OCI-LY7 (cell line): Measurements from ENCODE around the gene STK10. TPM values are rescaled to one million over a fixed set of nuclear protein-coding genes. Genes with fewer than 3 reads are reported as not detected.

Experiments
- BruUV-seq: library from RNA; stranded (reverse); fragments of 400-500 nt; replicated peaks from 2 replicates; lab custom pipeline; 2021; lab: Mats Ljungman, UMichigan
- CTCF ChIA-PET: fragments of 300-600 bp; sonication (Branson Sonifier 250); formaldehyde crosslinking; loops from one replicate; lab custom pipeline; 2022; ENCODE audit warnings: antibody characterized with exemption; ENCODE audit not compliant: unreplicated experiment; lab: Charles Lee
- POLR2A ChIA-PET: fragments of 300-600 bp; sonication (Branson Sonifier 250); formaldehyde crosslinking; loops from one replicate; lab custom pipeline; 2022; ENCODE audit warnings: antibody characterized with exemption; lab: Charles Lee
- DNase-seq: peaks from one replicate; pipeline ENCODE4 v3.0.0-alpha.2; 2015; ENCODE audit warnings: low spot score
- H2AFZ ChIP-seq: fragments of 200-600 bp; sonication (generic), shearing (Covaris generic); 2 replicates; pipeline ENCODE4 v1.6.1; 2014; ENCODE audit warnings: mild to moderate bottlenecking, antibody characterized with exemption, low read length, moderate library complexity
- H3K27ac ChIP-seq: fragments of 200-600 bp; sonication (generic); 2 replicates; pipeline ENCODE4 v1.5.1; 2014; ENCODE audit warnings: mixed run types, low read depth, mild to moderate bottlenecking, moderate library complexity, low read length, inconsistent platforms; ENCODE audit not compliant: poor library complexity, severe bottlenecking
- H3K36me3 ChIP-seq: fragments of 200-600 bp; sonication (generic); 2 replicates; pipeline ENCODE4 v1.6.1; 2014; ENCODE audit warnings: mild to moderate bottlenecking, antibody characterized with exemption, low read length, moderate library complexity, mixed read lengths; ENCODE audit not compliant: insufficient read depth
- H3K4me1 ChIP-seq: fragments of 200-600 bp; sonication (generic); 2 replicates; pipeline ENCODE4 v1.5.1; 2014; ENCODE audit warnings: mild to moderate bottlenecking, low read length; ENCODE audit not compliant: insufficient read depth, poor library complexity, severe bottlenecking
- H3K4me2 ChIP-seq: fragments of 200-600 bp; sonication (generic); 2 replicates; pipeline ENCODE4 v1.6.1; 2014; ENCODE audit warnings: mild to moderate bottlenecking, low read length
- H3K4me3 ChIP-seq: fragments of 200-600 bp; sonication (generic); 2 replicates; pipeline ENCODE4 v1.5.1; 2014; ENCODE audit warnings: mild to moderate bottlenecking, low read depth, low read length; ENCODE audit not compliant: poor library complexity, severe bottlenecking
- H3K79me2 ChIP-seq: fragments of 200-600 bp; sonication (generic); 2 replicates; pipeline ENCODE4 v1.6.1; 2016; ENCODE audit warnings: low read depth, mild to moderate bottlenecking, low read length, moderate library complexity, mixed read lengths; ENCODE audit not compliant: insufficient read depth
- H3K9me2 ChIP-seq: fragments of 200-600 bp; sonication (generic); 2 replicates; pipeline ENCODE4 v1.6.1; 2016; ENCODE audit warnings: mild to moderate bottlenecking, low read length, mixed read lengths; ENCODE audit not compliant: insufficient read depth
- H3K9me3 ChIP-seq: fragments of 200-600 bp; sonication (generic); 2 replicates; pipeline ENCODE4 v1.6.1; 2014; ENCODE audit warnings: mild to moderate bottlenecking, mixed run types, low read length, mixed read lengths
- H4K20me1 ChIP-seq: fragments of 200-600 bp; sonication (generic); 2 replicates; pipeline ENCODE4 v1.6.1; 2014; ENCODE audit warnings: mild to moderate bottlenecking, antibody characterized with exemption, low read length, moderate library complexity, mixed read lengths; ENCODE audit not compliant: insufficient read depth
- CTCF ChIP-seq: fragments of 200-600 bp; sonication (generic); conservative IDR thresholded peaks from 2 replicates; pipeline ENCODE4 v1.5.1; 2014; ENCODE audit warnings: mild to moderate bottlenecking, antibody characterized with exemption, low read length, moderate library complexity, mixed read lengths
- EZH2phosphoT487 ChIP-seq: fragments of 200-600 bp; sonication (generic); IDR thresholded peaks from 2 replicates; pipeline ENCODE4 v1.6.1; 2018; ENCODE audit warnings: low read depth, borderline replicate concordance, mild to moderate bottlenecking, mixed run types, antibody characterized with exemption, low read length, moderate library complexity, mixed read lengths
- intact Hi-C: fragments of 100-400 bp; cut with micrococcal nuclease; formaldehyde crosslinking; loops from one replicate; pipeline ENCODE4 v1.10.0; 2022; ENCODE audit not compliant: unreplicated experiment
- total RNA-seq, 2 experiments: library from RNA; depleted of rRNA in 1 of 2; stranded (reverse); fragments of >200 nt in 1 of 2; shearing (Covaris generic) in 1 of 2; gene quantifications; 2 replicates each; pipeline ENCODE4 v1.2.3, GENCODE V29; 2014 to 2022

STK10 gene
- total RNA-seq, 2 experiments from 2014 or later = 53.7 to 89.7 TPM

- no peaks in the 10 kb centered on the region for H3K9me2 ChIP-seq
- no peaks in the 10 kb centered on the region for H4K20me1 ChIP-seq
- no peaks in the 10 kb centered on the region for H3K79me2 ChIP-seq
- CTCF ChIA-PET = no interaction called here
- no peak overlapping the region for H3K27ac ChIP-seq
- H3K4me2 ChIP-seq = no peak overlapping the region
- POLR2A ChIA-PET = interaction anchor here (0.5 kb wide), 1 partner anchor 15 kb away, joined by 3 read pairs; no protein-coding TSS in a partner anchor
- no TSS peak for BruUV-seq
- no peak overlapping the region for H3K4me3 ChIP-seq
- H3K4me1 ChIP-seq = no peaks in the 10 kb centered on the region
- no peak for TF ChIP-seq EZH2phosphoT487
- intact Hi-C loops = no loop called here
- no peaks in the 10 kb centered on the region for H3K9me3 ChIP-seq
- H3K36me3 ChIP-seq = peaks cover 56% of the 10 kb centered on the region
- no peak overlapping the region for H2AFZ ChIP-seq
- no peak for DNase-seq
These were observed 135.4 kb downstream of the STK10 start for GRCh38 chr5:172052450-172053236.

GRCh38 chr5:172051643-172052339 is 136.2 kb downstream of the STK10 start:
- ChIA-PET CTCF (no interaction called here), POLR2A (no interaction called here)
- intact Hi-C loops = no loop called here
- Histone ChIP-seq H4K20me1 (no peaks in the 10 kb centered on the region), H3K9me3 (no peaks in the 10 kb centered on the region), H3K4me1 (no peaks in the 10 kb centered on the region), H3K9me2 (no peaks in the 10 kb centered on the region), H3K79me2 (no peaks in the 10 kb centered on the region), H3K4me2 (no peak overlapping the region), H3K4me3 (no peak overlapping the region), H2AFZ (no peak overlapping the region), H3K27ac (no peak overlapping the region), H3K36me3 (peaks cover 48% of the 10 kb centered on the region)
- no peak for DNase-seq
- no TSS peak for BruUV-seq
- TF ChIP-seq CTCF = no peak
- TF ChIP-seq EZH2phosphoT487 = no peak

GRCh38 chr5:172050080-172050479 is 137.9 kb downstream of the STK10 start:
- CTCF ChIA-PET = no interaction called here
- H3K79me2 ChIP-seq = no peaks in the 10 kb centered on the region

More at GRCh38 chr5:172050080-172050479, 137.9 kb downstream of the STK10 start:
- H4K20me1 ChIP-seq = no peaks in the 10 kb centered on the region
- POLR2A ChIA-PET = no interaction called here
- peaks cover 46% of the 10 kb centered on the region for H3K36me3 ChIP-seq
- H3K9me2 ChIP-seq = no peaks in the 10 kb centered on the region
- no peaks in the 10 kb centered on the region for H3K9me3 ChIP-seq
- no peak overlapping the region for H2AFZ ChIP-seq
- no peak overlapping the region for H3K4me3 ChIP-seq
- TF ChIP-seq CTCF (no peak), EZH2phosphoT487 (no peak)
- no peak overlapping the region for H3K4me2 ChIP-seq
- no peak overlapping the region for H3K27ac ChIP-seq
- intact Hi-C loops = no loop called here
- BruUV-seq = no TSS peak
- H3K4me1 ChIP-seq = no peaks in the 10 kb centered on the region
- no peak for DNase-seq
